NCI-H1436 (cell line): ENCODE data around the gene HK2.
A peak's percentile ranks its signal among the peaks of the same experiment; 100 is the strongest.
"Not testable (repeated sequence)": the region's sequence is repeated elsewhere in the genome, so short reads cannot be mapped to it uniquely, and the experiment has no call there.

ENCODE experiments used
- DNase-seq: peaks from one replicate; lab custom pipeline; 2025; lab: John Stamatoyannopoulos, UW

HK2 gene

DNA sequence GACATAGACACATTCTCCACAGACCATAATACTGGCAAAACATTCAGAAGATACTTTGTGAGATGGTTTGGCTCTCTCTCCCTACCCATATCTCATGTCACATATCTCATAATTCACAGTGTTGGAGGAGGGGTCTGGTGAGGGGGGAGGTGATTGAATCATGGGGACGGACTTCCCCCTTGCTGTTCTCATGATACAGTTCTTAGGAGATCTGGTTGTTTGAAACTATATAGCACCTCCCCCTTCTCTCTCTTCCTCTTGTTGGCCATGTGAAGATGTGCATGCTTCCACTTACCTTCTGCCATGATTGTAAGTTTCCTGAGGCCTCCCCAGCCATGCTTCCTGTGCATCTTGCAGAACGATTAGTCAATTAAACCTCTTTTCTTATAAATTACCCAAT is 61.1 kb downstream of the HK2 start:
- no peak for DNase-seq

DNA sequence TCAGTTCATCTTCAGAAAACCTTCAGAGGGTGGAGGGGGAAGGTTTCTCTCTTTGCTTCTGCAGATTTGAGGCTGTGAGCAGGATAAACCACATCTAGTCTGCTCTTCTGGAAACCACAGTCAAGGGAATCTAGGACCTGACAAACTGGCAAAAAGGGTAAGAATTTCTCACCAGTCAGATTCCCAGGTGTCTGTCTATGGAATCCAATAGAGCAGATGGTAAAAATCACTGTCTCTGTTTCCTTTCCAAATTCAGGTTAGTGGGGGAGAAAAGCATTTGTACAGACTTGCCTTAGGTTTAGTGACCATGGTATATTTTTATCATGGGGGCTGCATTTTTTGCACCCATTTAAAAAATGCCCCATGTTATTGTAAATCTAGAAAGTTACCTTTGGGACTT is 62.3 kb downstream of the HK2 start:
- no peak for DNase-seq

DNA sequence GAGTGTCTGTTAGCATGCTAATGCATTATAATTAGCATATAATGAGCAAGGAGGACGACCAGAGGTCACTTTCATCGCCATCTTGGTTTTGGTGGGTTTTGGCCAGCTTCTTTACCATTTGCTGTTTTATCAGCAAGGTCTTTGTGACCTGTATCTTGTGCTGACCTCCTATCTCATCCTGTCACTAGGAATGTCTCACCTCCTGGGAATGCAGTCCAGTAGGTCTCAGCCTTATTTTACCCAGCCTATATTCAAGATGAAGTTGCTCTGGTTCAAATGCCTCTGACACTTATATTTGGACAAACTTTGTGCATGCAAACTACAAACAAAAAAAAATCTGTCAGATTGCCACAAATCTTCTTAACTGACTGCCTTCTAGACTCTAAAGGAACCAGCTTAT is 66.3 kb downstream of the HK2 start:
- not testable (repeated sequence) for DNase-seq

GRCh38 chr2:74902281-74902860 is 68.4 kb downstream of the HK2 start:
- no peak for DNase-seq

DNA sequence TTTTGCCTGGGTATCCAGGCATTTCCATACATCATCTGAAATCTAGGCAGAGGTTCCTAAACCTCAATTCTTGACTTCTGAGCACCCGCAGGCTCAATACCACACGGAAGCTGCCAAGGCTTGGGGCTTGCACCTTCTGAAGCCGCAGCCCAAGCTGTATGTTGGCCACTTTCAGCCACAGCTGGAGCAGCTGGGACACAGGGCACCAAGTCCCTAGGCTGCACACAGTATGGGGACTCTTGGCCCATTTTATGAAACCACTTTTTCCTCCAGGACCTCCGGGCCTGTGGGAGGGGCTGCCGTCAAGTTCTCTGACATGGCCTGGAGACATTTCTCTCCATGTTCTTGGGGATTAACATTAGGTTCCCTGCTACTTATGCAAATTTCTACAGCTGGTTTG is 72.5 kb downstream of the HK2 start:
- no peak for DNase-seq

- not testable (repeated sequence) for DNase-seq
These were observed 73.6 kb downstream of the HK2 start for GRCh38 chr2:74907560-74907959.

- DNase-seq, result no peak
These were observed 75.0 kb downstream of the HK2 start for GRCh38 chr2:74908748-74909444.

GRCh38 chr2:74910245-74910644 is 76.3 kb downstream of the HK2 start:
- no peak for DNase-seq

- no peak for DNase-seq
These were observed 77.1 kb downstream of the HK2 start for GRCh38 chr2:74911061-74911460.

GRCh38 chr2:74915743-74916142 is 81.8 kb downstream of the HK2 start:
- no peak for DNase-seq

DNA sequence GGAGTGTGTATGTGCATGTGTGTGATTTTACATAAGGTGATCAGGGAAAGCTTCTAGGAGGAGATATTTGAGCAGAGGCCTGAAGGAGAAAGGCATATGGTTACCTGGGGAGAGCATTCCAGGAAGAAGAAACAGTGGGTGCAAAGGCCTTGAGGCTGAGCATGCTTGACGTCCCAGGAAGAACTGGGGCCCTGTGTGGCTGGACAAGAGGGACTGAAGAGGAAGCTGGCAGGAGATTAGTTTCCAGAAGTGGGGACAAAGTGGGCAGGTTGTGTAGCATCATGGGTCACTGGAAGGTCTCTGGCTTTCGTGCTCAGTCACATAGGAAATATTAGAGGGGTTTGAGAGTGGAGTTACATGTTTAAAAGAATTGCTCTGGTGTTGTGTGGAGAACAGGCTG is 82.5 kb downstream of the HK2 start:
- no peak for DNase-seq

DNA sequence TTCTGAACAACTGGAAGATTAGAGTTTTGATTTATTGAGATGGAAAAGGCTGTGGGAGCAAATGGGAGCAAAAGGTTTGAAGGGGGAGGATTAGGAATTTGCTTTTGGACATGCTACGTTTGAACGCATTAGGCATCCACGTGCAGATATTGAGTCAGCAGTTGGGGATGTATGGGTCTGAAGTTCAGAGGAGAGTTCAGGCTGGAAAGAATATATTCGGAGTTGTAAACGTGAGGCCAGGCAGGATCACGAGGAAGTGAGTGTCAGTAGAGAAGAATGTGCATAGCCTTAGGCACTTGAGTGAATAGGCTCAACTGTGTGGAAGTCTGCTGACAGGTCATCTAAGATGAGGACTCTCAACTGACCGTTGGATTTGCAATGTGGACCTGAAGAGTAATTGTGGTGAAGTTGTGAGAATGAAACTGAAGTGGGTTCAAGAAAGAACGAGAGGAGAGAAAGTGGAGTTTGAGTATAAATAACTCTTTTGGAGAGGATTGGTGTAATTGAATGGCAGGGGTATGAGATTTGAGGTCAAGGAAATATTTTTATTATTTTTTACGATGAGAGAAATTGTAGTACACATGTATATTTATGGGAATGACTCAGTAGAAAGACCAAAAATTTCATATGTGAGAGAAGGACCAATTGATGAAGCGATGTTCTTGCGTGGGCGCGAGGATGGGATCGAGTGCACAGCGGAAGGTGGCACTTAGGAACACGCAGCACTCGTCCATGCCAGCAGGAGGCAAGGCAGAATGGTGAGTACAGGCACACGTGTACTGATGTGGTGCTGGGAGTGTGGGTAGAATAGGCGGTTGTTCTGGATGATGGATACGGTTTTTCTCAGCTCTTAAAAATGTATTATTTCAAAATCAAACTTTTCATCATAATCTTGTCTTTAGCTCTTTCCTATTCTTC is 84.0 kb downstream of the HK2 start:
- DNase-seq, result no peak

GRCh38 chr2:74919827-74920226 is 85.9 kb downstream of the HK2 start:
- DNase-seq, result peak; percentile 68

GRCh38 chr2:74921236-74921736 is 87.4 kb downstream of the HK2 start:
- DNase-seq, result no peak

GRCh38 chr2:74922592-74923227 is 88.8 kb downstream of the HK2 start:
- DNase-seq, result no peak

DNA sequence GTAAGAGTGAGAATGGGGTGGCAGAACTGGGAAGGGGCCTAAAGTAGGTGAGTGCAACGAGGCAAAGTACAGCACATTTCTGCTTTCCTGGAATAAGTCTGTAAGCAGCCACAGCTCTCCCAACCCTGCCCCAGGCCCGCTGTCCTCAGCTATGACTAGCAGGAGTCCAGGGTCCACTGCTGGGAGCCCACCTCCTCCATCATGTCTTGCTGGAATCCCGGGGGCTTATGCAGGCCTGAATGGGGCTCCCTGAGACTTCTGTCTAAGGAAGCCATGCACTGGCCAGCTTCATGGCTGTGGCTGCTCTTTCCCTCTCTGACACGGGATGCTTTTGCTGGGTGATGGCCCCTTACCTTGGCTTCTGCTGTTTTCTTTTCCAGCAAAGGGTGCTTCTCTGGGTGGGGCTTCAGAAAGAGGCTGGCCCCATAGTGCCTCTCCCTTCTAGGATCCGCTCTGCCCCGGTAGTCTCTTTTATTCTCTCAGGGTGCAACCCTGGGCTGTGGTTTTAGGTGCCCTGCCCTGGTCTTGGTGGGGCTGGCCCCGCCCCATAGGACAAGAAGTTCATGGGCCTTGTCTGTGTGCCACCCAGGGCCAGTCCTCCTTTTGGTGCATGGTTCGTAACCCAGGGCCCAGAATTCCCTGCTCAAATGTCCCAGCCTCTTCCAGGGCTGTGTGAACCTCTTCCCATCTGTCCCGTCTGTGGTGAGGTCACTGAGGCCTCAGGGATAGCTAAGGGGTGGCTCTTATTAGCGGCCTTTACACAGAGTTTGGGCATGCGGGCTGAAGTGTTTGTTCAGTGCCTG is 90.7 kb downstream of the HK2 start:
- DNase-seq, result no peak

DNA sequence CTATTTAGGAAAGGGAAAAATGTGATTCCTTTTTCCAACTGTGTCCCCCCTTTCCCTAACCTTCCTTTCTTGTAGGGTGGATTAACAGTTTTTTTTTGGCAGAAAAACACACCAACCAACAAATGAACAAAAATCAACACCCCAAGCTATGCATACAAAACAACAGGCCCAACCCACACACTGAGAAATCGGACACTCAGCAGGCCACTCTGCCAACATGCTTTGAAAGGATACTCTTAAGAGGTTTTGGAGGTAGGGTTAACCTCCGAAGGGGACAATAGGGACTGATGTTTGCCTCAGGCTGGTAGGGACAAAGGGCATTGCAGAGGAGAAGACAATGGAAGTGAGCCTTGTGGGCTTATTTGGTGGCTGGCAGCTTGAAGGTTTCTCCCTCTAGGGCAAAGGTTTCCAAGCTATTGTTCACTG is 91.4 kb downstream of the HK2 start:
- no peak for DNase-seq

DNA sequence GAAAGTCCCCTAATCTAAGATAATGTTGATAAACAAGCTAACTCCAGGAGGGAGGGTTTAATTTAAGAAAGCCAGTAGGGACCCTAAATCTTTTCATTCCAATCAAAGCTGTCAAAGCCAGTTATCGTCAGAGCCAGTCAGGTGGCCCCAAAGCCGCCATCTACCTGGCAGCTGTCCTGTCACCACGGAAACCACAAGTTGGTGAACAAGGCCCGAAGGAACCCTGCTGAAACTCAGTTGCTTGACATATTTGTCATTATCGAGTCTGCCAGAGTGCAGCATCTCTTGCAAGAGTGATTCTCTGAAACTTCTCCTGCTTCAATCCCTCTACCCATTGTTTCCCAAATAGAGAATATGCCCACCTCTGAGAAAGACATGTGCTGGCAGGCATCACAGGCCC is 93.7 kb downstream of the HK2 start:
- no peak for DNase-seq

GRCh38 chr2:74930811-74931486 is 97.0 kb downstream of the HK2 start:
- DNase-seq, result no peak

DNA sequence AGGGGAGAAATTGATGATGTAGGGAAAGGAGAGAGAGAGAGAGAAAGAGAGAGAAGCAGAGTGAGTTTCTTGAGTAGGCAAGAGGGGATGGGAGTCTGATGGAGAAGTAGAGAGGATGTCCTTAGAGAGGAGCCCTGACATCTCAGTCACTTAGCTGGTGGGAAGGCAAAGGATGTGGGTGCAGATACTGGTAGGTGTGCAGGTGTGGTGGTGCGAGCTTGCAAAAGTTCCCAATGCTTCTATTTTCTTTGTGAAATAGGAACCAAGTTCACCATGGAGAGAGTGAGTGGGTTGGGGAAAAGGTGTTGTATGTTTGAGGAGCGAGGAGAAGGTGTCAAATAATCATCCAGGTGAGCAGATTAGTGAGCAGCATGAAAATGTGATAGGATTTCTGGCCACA is 98.0 kb downstream of the HK2 start:
- no peak for DNase-seq

GRCh38 chr2:74935975-74936391 is 102.1 kb downstream of the HK2 start:
- no peak for DNase-seq
